Measurements from ENCODE around the gene DUSP3. TPM values are rescaled to one million over a fixed set of nuclear protein-coding genes. Genes with fewer than 3 reads are reported as not detected.

The DUSP3 gene
- total RNA-seq, 1 experiment from 2014 or later, result 38.4 TPM

DNA sequence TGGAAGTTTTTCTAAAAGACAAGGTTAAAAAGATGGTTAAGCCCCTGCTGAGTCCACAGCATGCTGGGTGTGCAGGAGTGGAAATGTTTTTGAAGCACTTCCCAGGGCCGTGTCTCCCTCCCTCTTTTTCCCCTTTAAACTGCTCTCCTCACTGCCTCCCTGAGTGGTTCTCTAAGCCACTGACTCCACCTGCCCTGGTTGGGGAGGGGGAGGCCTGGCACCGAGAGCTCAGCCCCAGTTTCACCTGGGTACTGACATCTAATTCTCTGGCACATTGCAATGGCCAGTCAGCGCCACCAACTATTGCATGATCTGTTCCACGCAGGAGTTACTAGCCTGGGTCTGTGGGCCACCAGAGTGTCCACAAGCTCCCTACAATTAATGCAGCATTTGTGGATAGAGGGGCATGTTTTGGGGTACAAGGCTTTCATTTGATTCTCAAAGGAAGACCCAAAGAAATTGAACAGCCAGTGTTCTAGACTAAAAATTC, 31.5 kb upstream of the DUSP3 start:
- intact Hi-C loops (cut with micrococcal nuclease; ENCODE audit: unreplicated experiment), result no loop called here
- Histone ChIP-seq H3K79me2 (ENCODE audit: low read depth) (no peaks in the 10 kb centered on the region), H3F3A (ENCODE audit: insufficient read depth, low read depth) (peaks cover 9% of the 10 kb centered on the region), H3K9me3 (ENCODE audit: insufficient read depth, low read depth) (no peaks in the 10 kb centered on the region), H4K20me1 (ENCODE audit: insufficient read depth) (no peaks in the 10 kb centered on the region), H3K27ac (no peak overlapping the region), H3K4me1 (replicated peaks; ENCODE audit: insufficient read depth) (peaks cover 18% of the 10 kb centered on the region), H2AFZ (no peak overlapping the region), H3K4me2 (no peak overlapping the region), H3K36me3 (ENCODE audit: low read depth) (0 out of 2 replicates have a peak, but pooled peaks cover 15% of the 10 kb centered on the region), H3K9me2 (ENCODE audit: insufficient read depth) (no peaks in the 10 kb centered on the region), H3K27me3 (ENCODE audit: insufficient read depth, low read depth) (no peaks in the 10 kb centered on the region), H3K4me3 (no peak overlapping the region)
- no TSS peak for BruUV-seq (replicated peaks)
- no peak for DNase-seq
- TF ChIP-seq CTCF (conservative IDR thresholded peaks at IDR 0.05), result no peak
- no peak for TF ChIP-seq EZH2 (IDR thresholded peaks at IDR 0.05; ENCODE audit: low read depth)
- ChIA-PET CTCF (no interaction called here), POLR2A (ENCODE audit: unreplicated experiment) (no interaction called here)

DNA sequence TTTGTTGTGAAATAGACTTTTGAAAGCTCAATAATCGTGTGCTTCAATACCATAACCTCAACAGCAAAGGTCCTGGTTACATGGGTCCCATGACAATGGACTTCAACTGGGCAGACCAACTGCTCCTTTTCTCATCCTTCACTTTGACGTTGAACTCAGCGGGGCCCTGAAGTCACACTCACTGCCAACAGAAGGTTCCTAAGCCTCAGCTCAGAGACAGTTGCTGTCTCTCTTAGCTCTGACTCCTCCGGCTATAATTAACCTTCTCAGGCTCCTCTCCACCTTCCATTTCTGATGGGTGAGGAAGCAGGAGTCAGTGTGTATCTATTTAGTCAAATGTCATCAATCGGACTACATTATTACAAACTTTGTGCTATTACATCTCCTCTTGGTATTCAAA, 30.3 kb upstream of the DUSP3 start:
- Histone ChIP-seq H3F3A (ENCODE audit: insufficient read depth, low read depth) (0 out of 2 replicates have a peak, but pooled peaks cover 5% of the 10 kb centered on the region), H3K4me3 (no peak overlapping the region), H3K9me3 (ENCODE audit: insufficient read depth, low read depth) (no peaks in the 10 kb centered on the region), H3K27ac (no peak overlapping the region), H2AFZ (no peak overlapping the region), H3K4me2 (no peak overlapping the region), H3K9me2 (ENCODE audit: insufficient read depth) (no peaks in the 10 kb centered on the region), H4K20me1 (ENCODE audit: insufficient read depth) (no peaks in the 10 kb centered on the region), H3K36me3 (ENCODE audit: low read depth) (0 out of 2 replicates have a peak, but pooled peaks cover 10% of the 10 kb centered on the region), H3K4me1 (replicated peaks; ENCODE audit: insufficient read depth) (peaks cover 7% of the 10 kb centered on the region; the same call in 1 of the 2 replicates), H3K79me2 (ENCODE audit: low read depth) (no peaks in the 10 kb centered on the region), H3K27me3 (ENCODE audit: insufficient read depth, low read depth) (no peaks in the 10 kb centered on the region)
- intact Hi-C loops (cut with micrococcal nuclease; ENCODE audit: unreplicated experiment), result no loop called here
- no peak for TF ChIP-seq EZH2 (IDR thresholded peaks at IDR 0.05; ENCODE audit: low read depth)
- TF ChIP-seq CTCF (conservative IDR thresholded peaks at IDR 0.05), result no peak
- ChIA-PET POLR2A (ENCODE audit: unreplicated experiment) (no interaction called here), CTCF (interaction anchor here (0.6 kb wide), 1 partner anchor 109 kb away, joined by 4 read pairs; no protein-coding TSS in a partner anchor)
- no TSS peak for BruUV-seq (replicated peaks)
- no peak for DNase-seq

GRCh38 chr17:43808076-43808475, 29.3 kb upstream of the DUSP3 start:
- Histone ChIP-seq H3K27me3 (ENCODE audit: insufficient read depth, low read depth) (no peaks in the 10 kb centered on the region), H3K4me3 (no peak overlapping the region), H3K4me2 (no peak overlapping the region), H3K79me2 (ENCODE audit: low read depth) (no peaks in the 10 kb centered on the region), H4K20me1 (ENCODE audit: insufficient read depth) (no peaks in the 10 kb centered on the region), H2AFZ (no peak overlapping the region), H3K36me3 (ENCODE audit: low read depth) (no peaks in the 10 kb centered on the region), H3K27ac (no peak overlapping the region), H3F3A (ENCODE audit: insufficient read depth, low read depth) (0 out of 2 replicates have a peak, but pooled peaks cover 5% of the 10 kb centered on the region), H3K9me3 (ENCODE audit: insufficient read depth, low read depth) (no peaks in the 10 kb centered on the region), H3K4me1 (replicated peaks; ENCODE audit: insufficient read depth) (no peaks in the 10 kb centered on the region), H3K9me2 (ENCODE audit: insufficient read depth) (no peaks in the 10 kb centered on the region)
- intact Hi-C loops (cut with micrococcal nuclease; ENCODE audit: unreplicated experiment), result no loop called here
- no peak for DNase-seq
- BruUV-seq (replicated peaks), result no TSS peak
- POLR2A ChIA-PET (ENCODE audit: unreplicated experiment), result no interaction called here
- CTCF ChIA-PET, result interaction anchor here (0.6 kb wide), 1 partner anchor 70 kb away, joined by 5 read pairs; no protein-coding TSS in a partner anchor
- TF ChIP-seq EZH2 (IDR thresholded peaks at IDR 0.05; ENCODE audit: low read depth) (no peak), CTCF (conservative IDR thresholded peaks at IDR 0.05) (no peak)

All from PC-9 (cell line).